Transverse colon (tissue), 4 donors: ENCODE measurements around the gene SMIM21. TPM values are rescaled to one million over a fixed set of nuclear protein-coding genes. Genes with fewer than 3 reads are reported as not detected.

Experiments used
- DNase-seq: peaks from one replicate; pipeline ENCODE4 v3.0.0-alpha.2; 2019
- H3K27ac ChIP-seq, 4 donors: fragments of 200-600 bp; sonication (generic); 2 replicates each; pipeline ENCODE4 v1.5.1; 2016 to 2018; ENCODE audit warnings: inconsistent platforms in 4 of 4
- H3K27me3 ChIP-seq: fragments of 200-600 bp; sonication (generic); 2 replicates; pipeline ENCODE4 v1.5.1; 2017; ENCODE audit warnings: inconsistent platforms
- H3K36me3 ChIP-seq, 4 donors: fragments of 200-600 bp; sonication (generic); 2 replicates each; pipeline ENCODE4 v1.5.1; 2017 to 2019; ENCODE audit warnings: inconsistent platforms in 4 of 4
- H3K4me1 ChIP-seq, 4 donors: fragments of 200-600 bp; sonication (generic); 2 replicates each; pipeline ENCODE4 v1.5.1; 2017 to 2020; ENCODE audit warnings: inconsistent platforms in 4 of 4
- H3K4me3 ChIP-seq, 4 donors: fragments of 200-600 bp; sonication (generic); 1 replicate in 1 of 4; 2 replicates in 3 of 4; pipeline versions ENCODE4 v1.5.1 to v1.6.1; 2017 to 2019; ENCODE audit warnings: inconsistent platforms in 4 of 4
- H3K9me3 ChIP-seq, 2 donors: fragments of 200-600 bp; sonication (generic); 2 replicates each; pipeline ENCODE4 v1.5.1; 2017 to 2019; ENCODE audit warnings: inconsistent platforms in 2 of 2
- EP300 ChIP-seq: sonication (generic); formaldehyde crosslinking; IDR thresholded peaks from one replicate; pipeline ENCODE4 v1.6.1; 2017; ENCODE audit warnings: antibody characterized with exemption, low read depth
- POLR2A ChIP-seq: fragments of 450-650 bp; IDR thresholded peaks from one replicate; pipeline ENCODE4 v1.6.1; 2016; ENCODE audit warnings: antibody characterized with exemption, mild to moderate bottlenecking, moderate library complexity
- POLR2AphosphoS5 ChIP-seq, 3 donors: sonication (generic); formaldehyde crosslinking; IDR thresholded peaks; one replicate each; pipeline ENCODE4 v1.6.1; 2016; ENCODE audit warnings: antibody characterized with exemption in 3 of 3
- WGBS, 2 donors: methylation state at CpG; one replicate each; pipeline ENCODE4 v1.1.5; 2018; ENCODE audit warnings: low coverage in 1 of 2; 5-methylcytosine and 5-hydroxymethylcytosine counted together
- in situ Hi-C, 4 donors: fragments of 200-750 bp; cut with MboI; loops; one replicate each; pipeline versions ENCODE4 v1.15.0 to v1.15.1; 2017; ENCODE audit warnings: low sequenced_read_pairs in 3 of 4, low pct_ligation_motif_present in 1 of 4, low pct_unique_long_range_greater_than_20kb in 1 of 4
- intact Hi-C: fragments of 100-400 bp; cut with DNase I; formaldehyde crosslinking; loops from one replicate; pipeline ENCODE4 v1.15.1; 2023; ENCODE audit warnings: low total_unique reads
- total RNA-seq, 4 donors: library from RNA; depleted of rRNA; stranded (reverse); fragments of >200 nt; gene quantifications; one replicate each; pipeline ENCODE4 v1.1.0, GENCODE V29; 2016
- TF ChIP-seq, protein P1 (sequence below), 5 experiments: fragments of 200-600 bp in 3 of 5; fragments of 450-650 bp in 2 of 5; sonication (generic) in 3 of 5; IDR thresholded peaks; 1 replicate in 2 of 5; 2 replicates in 3 of 5; pipeline ENCODE4 v1.5.1; 2016 to 2017; ENCODE audit warnings: antibody characterized with exemption in 5 of 5, inconsistent platforms in 3 of 5, mild to moderate bottlenecking in 2 of 5, moderate library complexity in 1 of 5

Gene SMIM21
- total RNA-seq, 4 donors from 2014 or later = not detected

DNA sequence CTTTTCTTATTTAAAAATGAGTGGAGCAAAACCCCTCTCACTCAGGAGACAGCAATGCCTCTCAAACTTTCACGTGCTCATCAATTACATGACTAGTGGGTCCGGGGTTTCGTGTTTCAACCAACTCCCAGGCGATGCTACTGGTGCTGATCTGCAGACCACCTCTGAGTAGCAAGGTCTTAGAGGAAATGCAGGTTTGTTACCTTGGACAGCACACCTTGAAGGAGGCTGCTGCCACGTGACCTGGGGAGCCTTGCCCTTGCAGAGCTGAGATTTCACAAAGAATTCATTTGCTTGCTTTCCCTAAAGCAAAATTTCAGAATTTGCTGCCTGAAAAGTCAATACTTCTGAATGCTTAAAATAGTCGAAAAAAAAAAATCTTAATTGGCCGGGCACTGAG lies 32.4 kb downstream of the SMIM21 start:
- no peak for DNase-seq
- intact Hi-C loops = no loop called here
- H3K9me3 ChIP-seq = no peaks in the 10 kb centered on the region
- H3K4me3 ChIP-seq = no peak overlapping the region
- no peaks in the 10 kb centered on the region for H3K27me3 ChIP-seq
- in situ Hi-C loops = no loop called here
- TF ChIP-seq POLR2AphosphoS5 (IDR thresholded peaks at IDR 0.05) (no peak), POLR2A (no peak), EP300 (no peak)
- TF ChIP-seq, protein P1, sequence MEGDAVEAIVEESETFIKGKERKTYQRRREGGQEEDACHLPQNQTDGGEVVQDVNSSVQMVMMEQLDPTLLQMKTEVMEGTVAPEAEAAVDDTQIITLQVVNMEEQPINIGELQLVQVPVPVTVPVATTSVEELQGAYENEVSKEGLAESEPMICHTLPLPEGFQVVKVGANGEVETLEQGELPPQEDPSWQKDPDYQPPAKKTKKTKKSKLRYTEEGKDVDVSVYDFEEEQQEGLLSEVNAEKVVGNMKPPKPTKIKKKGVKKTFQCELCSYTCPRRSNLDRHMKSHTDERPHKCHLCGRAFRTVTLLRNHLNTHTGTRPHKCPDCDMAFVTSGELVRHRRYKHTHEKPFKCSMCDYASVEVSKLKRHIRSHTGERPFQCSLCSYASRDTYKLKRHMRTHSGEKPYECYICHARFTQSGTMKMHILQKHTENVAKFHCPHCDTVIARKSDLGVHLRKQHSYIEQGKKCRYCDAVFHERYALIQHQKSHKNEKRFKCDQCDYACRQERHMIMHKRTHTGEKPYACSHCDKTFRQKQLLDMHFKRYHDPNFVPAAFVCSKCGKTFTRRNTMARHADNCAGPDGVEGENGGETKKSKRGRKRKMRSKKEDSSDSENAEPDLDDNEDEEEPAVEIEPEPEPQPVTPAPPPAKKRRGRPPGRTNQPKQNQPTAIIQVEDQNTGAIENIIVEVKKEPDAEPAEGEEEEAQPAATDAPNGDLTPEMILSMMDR (IDR thresholded peaks at IDR 0.05) = no peak
- no peak overlapping the region for H3K27ac ChIP-seq
- H3K36me3 ChIP-seq = no peaks in the 10 kb centered on the region
- WGBS, 2 donors = 88 to 92% methylated on average over 4 to 7 of the region's 7 CpGs
- no peaks in the 10 kb centered on the region for H3K4me1 ChIP-seq

DNA sequence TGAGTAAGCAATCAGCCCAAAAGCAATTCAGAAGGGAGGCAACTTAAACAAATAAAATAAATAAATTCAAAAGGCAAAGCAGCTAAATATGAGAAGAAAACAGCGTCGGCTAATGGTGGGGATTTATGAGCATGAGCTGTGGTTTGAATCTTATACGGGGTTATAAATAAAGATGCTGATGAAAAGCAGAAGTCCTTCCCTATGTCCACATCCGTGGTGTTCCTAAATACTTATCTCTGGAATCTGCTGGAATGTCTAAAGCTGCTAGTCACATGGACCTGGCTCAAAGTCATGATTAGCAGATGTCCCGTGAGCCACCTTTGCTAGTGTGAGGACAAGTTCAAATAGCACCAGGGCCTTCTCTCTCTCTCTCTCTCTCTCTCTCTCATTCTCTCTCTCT lies 33.8 kb downstream of the SMIM21 start:
- in situ Hi-C loops (no loop called here), intact Hi-C loops (no loop called here)
- Histone ChIP-seq H3K27me3 (no peaks in the 10 kb centered on the region), H3K4me3 (no peak overlapping the region), H3K36me3 (no peaks in the 10 kb centered on the region), H3K9me3 (no peaks in the 10 kb centered on the region), H3K27ac (no peak overlapping the region), H3K4me1 (no peaks in the 10 kb centered on the region)
- TF ChIP-seq POLR2A (no peak), POLR2AphosphoS5 (IDR thresholded peaks at IDR 0.05) (no peak), EP300 (no peak)
- TF ChIP-seq, protein P1 (IDR thresholded peaks at IDR 0.05) = no peak
- no peak for DNase-seq
- 11 to 27% methylated on average over 5 of the region's 5 CpGs for WGBS, 2 donors

DNA sequence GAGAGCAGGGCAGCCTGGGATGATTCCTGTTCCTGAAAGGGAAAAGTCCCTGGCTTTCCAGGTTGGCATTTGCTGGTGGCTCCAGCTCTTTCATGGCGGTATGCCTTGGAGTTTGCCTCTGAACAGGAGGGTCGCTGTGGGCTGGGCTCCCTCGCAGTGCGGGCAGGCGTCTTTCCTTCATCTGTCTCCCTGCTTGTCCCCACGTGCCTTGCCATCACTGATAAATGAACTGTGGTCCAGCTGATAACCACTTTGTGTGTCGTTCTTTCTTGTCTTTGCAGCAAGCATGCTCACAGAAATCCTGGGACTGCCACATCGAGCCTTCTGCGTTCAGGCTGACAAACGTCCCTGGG lies 35.3 kb downstream of the SMIM21 start:
- Histone ChIP-seq H3K27ac (no peak overlapping the region), H3K36me3 (no peaks in the 10 kb centered on the region), H3K9me3 (no peaks in the 10 kb centered on the region), H3K4me1 (no peaks in the 10 kb centered on the region), H3K27me3 (no peaks in the 10 kb centered on the region), H3K4me3 (no peak overlapping the region)
- WGBS, 2 donors = 90 to 98% methylated on average over 6 to 10 of the region's 10 CpGs
- in situ Hi-C loops (no loop called here), intact Hi-C loops (no loop called here)
- TF ChIP-seq, protein P1 (IDR thresholded peaks at IDR 0.05) = no peak
- no peak for TF ChIP-seq POLR2A
- no peak for TF ChIP-seq POLR2AphosphoS5 (IDR thresholded peaks at IDR 0.05)
- no peak for TF ChIP-seq EP300
- no peak for DNase-seq

DNA sequence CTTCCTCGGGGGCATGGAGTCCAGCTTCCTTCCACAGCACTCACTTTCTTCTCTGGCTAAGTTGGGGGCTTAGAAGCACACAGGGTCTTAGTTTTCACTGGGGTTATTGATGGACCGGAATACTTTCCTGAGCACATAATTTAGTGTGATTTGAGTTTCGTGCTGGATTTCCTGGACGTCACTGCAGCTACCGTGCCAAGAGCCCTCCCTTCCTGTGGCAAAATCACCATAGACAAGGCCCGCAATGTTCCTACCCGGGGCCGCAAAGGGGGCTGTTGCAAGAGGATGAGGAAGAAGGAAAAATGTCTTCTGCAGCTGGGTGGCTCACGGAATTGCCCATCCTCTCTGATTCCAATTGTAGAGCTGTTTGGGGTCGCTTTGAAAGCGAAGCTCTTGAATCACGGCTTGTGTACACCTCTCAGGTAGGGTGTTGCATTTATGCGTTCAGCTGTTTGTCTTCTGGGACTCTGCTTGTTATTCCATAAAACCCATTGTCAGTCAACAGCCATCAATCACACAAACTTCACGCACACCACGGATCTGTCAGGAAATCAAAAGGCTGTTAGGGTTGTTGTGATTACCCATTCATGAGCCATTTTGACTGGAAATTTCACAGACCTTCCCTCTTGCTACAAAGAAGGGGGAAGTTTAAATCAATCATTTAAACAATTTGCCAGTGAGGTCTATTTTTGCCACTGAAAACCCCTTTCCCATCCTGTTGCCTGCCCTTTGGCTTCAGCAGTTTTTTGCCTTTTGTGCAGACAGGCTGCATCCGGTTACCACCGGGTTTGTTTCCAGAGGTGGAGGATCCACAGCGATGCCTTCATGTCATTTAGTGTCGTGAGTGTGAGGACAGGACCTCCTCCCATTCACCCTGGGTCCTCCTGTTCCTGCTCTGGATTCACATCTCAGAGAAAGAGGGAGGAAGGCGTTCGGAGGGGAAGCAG lies 36.0 kb downstream of the SMIM21 start:
- intact Hi-C loops = no loop called here
- TF ChIP-seq EP300 = no peak
- TF ChIP-seq POLR2AphosphoS5 (IDR thresholded peaks at IDR 0.05) = no peak
- no peak for TF ChIP-seq POLR2A
- TF ChIP-seq, protein P1 (IDR thresholded peaks at IDR 0.05) = no peak
- WGBS, 2 donors = 55 to 78% methylated on average over 7 to 21 of the region's 21 CpGs
- no peaks in the 10 kb centered on the region for H3K36me3 ChIP-seq
- no peak overlapping the region for H3K4me3 ChIP-seq
- no peaks in the 10 kb centered on the region for H3K9me3 ChIP-seq
- no peaks in the 10 kb centered on the region for H3K4me1 ChIP-seq
- DNase-seq = no peak
- H3K27ac ChIP-seq = no peak overlapping the region
- H3K27me3 ChIP-seq = no peaks in the 10 kb centered on the region
- in situ Hi-C loops = no loop called here
